Measurements from ENCODE around the gene TBX4. TPM values are rescaled to one million over a fixed set of nuclear protein-coding genes. Genes with fewer than 3 reads are reported as not detected.

Gene TBX4
- total and polyA plus RNA-seq, 9 of the 15 experiments (the other 6 are each of a cell fraction or from before 2014, with no cell fraction given): not detected

Other genes starting within 250 kb of the TBX4 start
- not detected in 2 replicates for gene TBX2, start 52.6 kb upstream of the TBX4 start, total RNA-seq (2014; rRNA removed)
- not detected in 2 replicates for gene TBX2, start 52.6 kb upstream of the TBX4 start, total RNA-seq (2014; rRNA removed; fragmentation: Illumina TruSeq; extraction: Trizol)
- not detected in 2 replicates for gene TBX2, start 52.6 kb upstream of the TBX4 start, total RNA-seq (2015; rRNA removed; fragmentation: Illumina TruSeq; extraction: Trizol)
- 0.13 and 0.18 TPM in 2 replicates for gene TBX2, start 52.6 kb upstream of the TBX4 start, total RNA-seq (2021)
- not detected in 2 replicates for gene TBX2, start 52.6 kb upstream of the TBX4 start, polyA plus RNA-seq (2011; rRNA removed)
- gene TBX2, start 52.6 kb upstream of the TBX4 start, polyA plus RNA-seq (2014; fragmentation: Illumina TruSeq; extraction: Trizol): not detected in 2 replicates
- not detected for gene TBX2, start 52.6 kb upstream of the TBX4 start, polyA plus RNA-seq (2014; fragmentation: Nextera tagmentation; extraction: Ambion mirVana)
- not detected in 2 replicates for gene TBX2, start 52.6 kb upstream of the TBX4 start, polyA plus RNA-seq (2014; rRNA removed)
- gene NACA2, start 138.8 kb downstream of the TBX4 start, total RNA-seq (2014; rRNA removed): 0.23 TPM in 1 of 2 replicates, not detected in the other
- not detected in 2 replicates for gene NACA2, start 138.8 kb downstream of the TBX4 start, total RNA-seq (2014; rRNA removed; fragmentation: Illumina TruSeq; extraction: Trizol)
- not detected in 2 replicates for gene NACA2, start 138.8 kb downstream of the TBX4 start, total RNA-seq (2015; rRNA removed; fragmentation: Illumina TruSeq; extraction: Trizol)
- not detected in 2 replicates for gene NACA2, start 138.8 kb downstream of the TBX4 start, total RNA-seq (2021)
- 0.29 and 0.34 TPM in 2 replicates for gene NACA2, start 138.8 kb downstream of the TBX4 start, polyA plus RNA-seq (2011; rRNA removed)
- gene NACA2, start 138.8 kb downstream of the TBX4 start, polyA plus RNA-seq (2014; fragmentation: Illumina TruSeq; extraction: Trizol): not detected in 2 replicates
- under 1 TPM; 0.13 to 0.23 TPM for gene NACA2, start 138.8 kb downstream of the TBX4 start, polyA plus RNA-seq (2014; fragmentation: Nextera tagmentation; extraction: Ambion mirVana)
- 0.24 TPM in 1 of 2 replicates, not detected in the other for gene NACA2, start 138.8 kb downstream of the TBX4 start, polyA plus RNA-seq (2014; rRNA removed)

All from K562 (cell line).